ENCODE data around the gene HOXB2. TPM values are rescaled to one million over a fixed set of nuclear protein-coding genes. Genes with fewer than 3 reads are reported as not detected.
A peak's percentile ranks its signal among the peaks of the same experiment; 100 is the strongest.

Gene HOXB2
- total RNA-seq, 1 experiment from 2014 or later = 3.7 TPM

DNA sequence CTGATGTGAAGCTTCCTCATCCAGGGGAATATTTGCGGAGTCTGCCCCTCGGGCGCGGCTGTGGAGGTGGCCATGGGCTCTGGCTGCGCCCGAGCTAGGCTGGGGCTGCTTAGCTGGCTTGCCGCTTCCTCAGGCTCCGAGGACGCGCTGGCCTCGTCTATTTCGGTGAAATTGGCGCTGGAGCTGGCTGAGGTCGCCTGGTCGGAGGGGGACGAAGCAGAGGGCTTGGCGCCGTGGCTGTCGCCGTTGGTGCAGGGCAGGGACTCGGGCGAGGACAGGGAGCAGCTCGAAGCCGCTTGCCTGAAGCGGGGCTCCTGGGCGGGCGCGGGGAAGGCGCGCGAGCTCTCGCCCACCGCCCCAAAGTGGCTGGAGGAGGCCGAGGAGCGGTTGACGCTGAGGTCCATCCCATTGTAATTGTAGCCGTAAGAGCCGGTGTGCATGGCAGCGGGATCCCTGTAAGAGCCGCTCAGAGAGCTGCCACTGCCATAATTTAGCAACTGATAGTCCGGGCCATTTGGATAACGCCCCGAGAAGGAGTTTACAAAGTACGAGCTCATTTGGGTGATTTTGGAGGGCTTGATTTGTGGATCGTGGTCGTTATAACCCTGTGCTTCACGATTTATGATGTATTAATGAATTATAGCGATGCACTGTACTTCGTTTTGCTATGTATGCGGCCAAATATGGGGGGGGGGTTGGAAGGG lies 48.4 kb upstream of the HOXB2 start, which contains the start of gene HOXB5:
Gene HOXB5, minus strand, starts transcription at position 654 of the 704 bp plus-strand sequence. Its CDS starts 97 bp downstream, at position 557.
- Mint-ChIP-seq H3K27ac (no peak within 1 kb of the TSS), H3K36me3 (peaks cover 2% of the 10 kb centered on the region; the same call in 1 of the 2 replicates), H3K27me3 (ENCODE audit: low read depth) (peaks cover 100% of the 10 kb centered on the region; the same call in 1 of the 2 replicates), H3K4me1 (peaks cover 55% of the 10 kb centered on the region), H3K9me3 (no peaks in the 10 kb centered on the region), H3K4me3 (peak within 1 kb of the TSS; percentile 50)
- CTCF ChIA-PET = interaction anchor here (0.6 to 2.5 kb wide), 34 partner anchors 9 to 377 kb away, joined by 3 to 15 read pairs (median 5); partner anchors contain the start of genes HOXB7 and HOXB8
- DNase-seq (ENCODE audit: low spot score) (no peak), ATAC-seq (no peak; the same call in 1 of the 2 replicates)
- POLR2A ChIA-PET = interaction anchor here (1.0 kb wide), 1 partner anchor 215 kb away, joined by 3 read pairs; no protein-coding TSS in a partner anchor
- no peak for TF ChIP-seq MYBL2 (CRISPR knock-in tag; IDR thresholded peaks at IDR 0.05)
- TF ChIP-seq ATF1 (CRISPR knock-in tag; IDR thresholded peaks at IDR 0.05) = no peak
- TF ChIP-seq NFATC4 (CRISPR knock-in tag; IDR thresholded peaks at IDR 0.05) = no peak
- TF ChIP-seq HMGXB4 (CRISPR knock-in tag; IDR thresholded peaks at IDR 0.05) = no peak
- TF ChIP-seq ELF4 (CRISPR knock-in tag; IDR thresholded peaks at IDR 0.05; ENCODE audit: low read depth) = no peak
- TF ChIP-seq JAZF1 (CRISPR knock-in tag; IDR thresholded peaks at IDR 0.05) = no peak
- TF ChIP-seq ZNF396 (CRISPR knock-in tag; IDR thresholded peaks at IDR 0.05; ENCODE audit: borderline replicate concordance) = no peak
- TF ChIP-seq NR3C1 (CRISPR knock-in tag; conservative IDR thresholded peaks at IDR 0.05; ENCODE audit: low read depth) = no peak
- no peak for TF ChIP-seq FOXK1 (CRISPR knock-in tag; IDR thresholded peaks at IDR 0.05)

- Mint-ChIP-seq H3K27ac (no peak overlapping the region), H3K9me3 (no peaks in the 10 kb centered on the region), H3K4me3 (no peak overlapping the region), H3K36me3 (peaks cover 2% of the 10 kb centered on the region; the same call in 1 of the 2 replicates), H3K4me1 (peaks cover 49% of the 10 kb centered on the region), H3K27me3 (ENCODE audit: low read depth) (peaks cover 100% of the 10 kb centered on the region; the same call in 1 of the 2 replicates)
- ChIA-PET CTCF (interaction anchor here (0.7 to 2.5 kb wide), 31 partner anchors 8 to 377 kb away, joined by 3 to 15 read pairs (median 5); partner anchors contain the start of genes HOXB7 and HOXB8), POLR2A (interaction anchor here (1.0 kb wide), 1 partner anchor 214 kb away, joined by 3 read pairs; no protein-coding TSS in a partner anchor)
- ATAC-seq (no peak), DNase-seq (ENCODE audit: low spot score) (no peak)
- TF ChIP-seq RORB (CRISPR knock-in tag; IDR thresholded peaks at IDR 0.05) (no peak), ZNF423 (CRISPR knock-in tag; IDR thresholded peaks at IDR 0.05) (no peak), ZNF317 (CRISPR knock-in tag; IDR thresholded peaks at IDR 0.05; ENCODE audit: borderline replicate concordance, low read depth) (no peak)
- TF ChIP-seq, protein P1, sequence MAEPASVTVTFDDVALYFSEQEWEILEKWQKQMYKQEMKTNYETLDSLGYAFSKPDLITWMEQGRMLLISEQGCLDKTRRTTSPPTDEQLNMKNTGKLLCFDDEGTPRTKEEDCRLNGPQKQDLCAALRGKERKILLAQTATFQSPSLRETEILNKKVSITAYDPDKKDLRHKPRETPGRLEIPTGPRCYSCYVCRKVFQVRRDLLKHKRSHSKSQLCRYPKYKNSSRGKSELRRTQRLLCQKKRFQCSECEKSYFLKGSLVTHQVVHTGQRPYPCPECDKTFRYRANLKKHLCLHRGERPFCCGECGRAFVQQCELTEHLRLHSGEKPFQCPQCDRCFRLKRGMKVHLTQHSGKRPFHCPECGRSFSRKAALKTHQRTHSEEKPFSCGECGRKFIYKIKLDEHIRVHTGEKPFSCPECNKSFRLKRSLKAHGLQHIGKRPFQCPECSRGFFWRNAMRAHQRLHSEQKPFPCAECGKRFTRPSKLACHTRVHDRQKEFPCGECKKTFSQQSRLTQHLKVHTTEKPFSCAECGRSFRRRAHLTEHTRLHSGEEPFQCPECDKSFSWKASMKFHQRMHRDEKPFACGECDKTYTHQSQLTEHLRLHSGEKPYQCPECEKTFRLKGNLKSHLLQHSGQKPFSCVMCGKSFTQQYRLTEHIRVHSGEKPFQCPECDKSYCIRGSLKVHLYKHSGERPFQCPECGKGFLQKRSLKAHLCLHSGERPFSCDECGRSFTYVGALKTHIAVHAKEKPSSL (CRISPR knock-in tag; conservative IDR thresholded peaks at IDR 0.05) = no peak
- TF ChIP-seq, protein P2, sequence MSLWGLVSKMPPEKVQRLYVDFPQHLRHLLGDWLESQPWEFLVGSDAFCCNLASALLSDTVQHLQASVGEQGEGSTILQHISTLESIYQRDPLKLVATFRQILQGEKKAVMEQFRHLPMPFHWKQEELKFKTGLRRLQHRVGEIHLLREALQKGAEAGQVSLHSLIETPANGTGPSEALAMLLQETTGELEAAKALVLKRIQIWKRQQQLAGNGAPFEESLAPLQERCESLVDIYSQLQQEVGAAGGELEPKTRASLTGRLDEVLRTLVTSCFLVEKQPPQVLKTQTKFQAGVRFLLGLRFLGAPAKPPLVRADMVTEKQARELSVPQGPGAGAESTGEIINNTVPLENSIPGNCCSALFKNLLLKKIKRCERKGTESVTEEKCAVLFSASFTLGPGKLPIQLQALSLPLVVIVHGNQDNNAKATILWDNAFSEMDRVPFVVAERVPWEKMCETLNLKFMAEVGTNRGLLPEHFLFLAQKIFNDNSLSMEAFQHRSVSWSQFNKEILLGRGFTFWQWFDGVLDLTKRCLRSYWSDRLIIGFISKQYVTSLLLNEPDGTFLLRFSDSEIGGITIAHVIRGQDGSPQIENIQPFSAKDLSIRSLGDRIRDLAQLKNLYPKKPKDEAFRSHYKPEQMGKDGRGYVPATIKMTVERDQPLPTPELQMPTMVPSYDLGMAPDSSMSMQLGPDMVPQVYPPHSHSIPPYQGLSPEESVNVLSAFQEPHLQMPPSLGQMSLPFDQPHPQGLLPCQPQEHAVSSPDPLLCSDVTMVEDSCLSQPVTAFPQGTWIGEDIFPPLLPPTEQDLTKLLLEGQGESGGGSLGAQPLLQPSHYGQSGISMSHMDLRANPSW (CRISPR knock-in tag; conservative IDR thresholded peaks at IDR 0.05; ENCODE audit: low read depth) = no peak
These were observed 47.7 kb upstream of the HOXB2 start for GRCh38 chr17:48592577-48592976.

All from WTC11 (cell line).